HuH-7.5 (cell line): Measurements from ENCODE around the gene TGM5.
"Not testable (repeated sequence)": the region's sequence is repeated elsewhere in the genome, so short reads cannot be mapped to it uniquely, and the experiment has no call there.

ENCODE experiments used
- DNase-seq: peaks from one replicate; pipeline ENCODE4 v3.0.0; 2011; ENCODE audit warnings: low spot score

Gene TGM5

DNA sequence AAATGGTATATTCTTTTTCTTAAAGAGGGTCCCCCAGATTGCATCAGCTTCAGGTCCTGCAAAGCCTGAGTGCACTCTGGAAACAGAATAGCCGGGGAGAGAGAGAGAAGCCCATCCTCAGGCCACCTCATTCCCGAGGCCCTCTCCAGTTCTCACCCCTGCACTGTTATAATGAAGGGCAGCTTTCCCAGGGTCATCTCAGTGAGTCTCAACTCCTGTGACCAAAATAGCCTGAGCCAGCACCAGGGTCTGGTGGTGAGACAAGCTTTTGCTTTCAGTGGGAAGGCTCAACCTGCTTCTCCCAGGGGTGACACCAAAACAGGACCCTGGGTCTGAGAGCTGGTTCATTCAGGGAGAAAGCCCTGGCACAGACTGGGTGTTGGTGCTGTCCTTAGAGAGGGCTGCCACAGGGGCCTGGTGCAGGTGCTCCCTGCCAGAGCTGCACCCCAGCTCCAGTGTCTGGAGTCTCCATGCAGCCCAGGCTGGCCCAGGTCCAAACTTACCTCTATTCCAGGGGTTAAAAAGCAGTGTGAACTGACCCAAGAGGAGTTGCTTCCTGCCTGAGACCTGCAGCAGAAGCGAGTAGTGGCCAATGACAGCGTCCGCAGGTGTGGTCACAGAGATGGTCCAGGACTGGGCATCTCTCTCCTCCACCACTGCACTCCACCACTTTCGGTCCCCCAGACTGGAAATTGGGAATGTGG is 52.0 kb downstream of the TGM5 start:
- no peak for DNase-seq

GRCh38 chr15:43214169-43214568 is 52.6 kb downstream of the TGM5 start:
- no peak for DNase-seq

DNA sequence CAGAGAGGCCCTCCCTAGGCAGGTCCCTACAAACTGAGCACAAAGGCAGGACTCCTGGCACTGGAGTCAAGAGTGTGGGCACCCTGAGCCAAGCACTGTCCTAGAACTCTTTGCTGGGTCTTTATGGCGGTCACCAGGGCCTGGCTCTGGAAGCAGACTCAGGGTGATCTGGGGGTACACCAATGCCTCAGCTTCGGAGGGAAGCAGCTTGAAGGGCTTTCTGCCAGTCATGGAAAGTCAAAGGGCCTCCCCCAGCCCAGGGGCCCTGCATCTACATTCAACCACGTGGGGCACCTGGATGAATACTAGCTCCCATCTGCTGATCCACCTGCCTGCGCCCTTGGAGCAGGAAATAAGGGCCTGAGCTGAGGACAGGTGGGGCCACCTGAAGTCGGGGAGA is 53.3 kb downstream of the TGM5 start:
- no peak for DNase-seq

DNA sequence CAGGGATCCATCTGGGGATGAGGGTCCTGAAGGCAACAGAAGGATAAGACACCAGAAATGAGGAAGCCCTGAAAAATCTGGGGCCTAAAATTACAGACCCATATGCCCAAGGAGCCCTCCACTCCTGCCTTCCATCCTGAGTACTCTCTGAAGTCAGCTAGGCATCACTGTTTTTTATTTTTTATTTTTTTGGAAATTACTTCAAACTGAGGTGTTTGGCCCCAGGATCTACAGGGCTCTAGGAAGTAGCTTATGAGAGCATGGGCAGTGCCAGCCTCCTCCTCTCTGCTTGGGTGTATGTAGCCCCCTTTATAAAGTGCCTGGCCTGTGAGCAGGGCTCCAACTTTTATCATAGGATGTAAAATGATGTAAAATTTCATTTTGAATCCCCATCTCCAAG is 53.8 kb downstream of the TGM5 start:
- DNase-seq = no peak

- no peak for DNase-seq
Measured at GRCh38 chr15:43212299-43212698, 54.4 kb downstream of the TGM5 start.

DNA sequence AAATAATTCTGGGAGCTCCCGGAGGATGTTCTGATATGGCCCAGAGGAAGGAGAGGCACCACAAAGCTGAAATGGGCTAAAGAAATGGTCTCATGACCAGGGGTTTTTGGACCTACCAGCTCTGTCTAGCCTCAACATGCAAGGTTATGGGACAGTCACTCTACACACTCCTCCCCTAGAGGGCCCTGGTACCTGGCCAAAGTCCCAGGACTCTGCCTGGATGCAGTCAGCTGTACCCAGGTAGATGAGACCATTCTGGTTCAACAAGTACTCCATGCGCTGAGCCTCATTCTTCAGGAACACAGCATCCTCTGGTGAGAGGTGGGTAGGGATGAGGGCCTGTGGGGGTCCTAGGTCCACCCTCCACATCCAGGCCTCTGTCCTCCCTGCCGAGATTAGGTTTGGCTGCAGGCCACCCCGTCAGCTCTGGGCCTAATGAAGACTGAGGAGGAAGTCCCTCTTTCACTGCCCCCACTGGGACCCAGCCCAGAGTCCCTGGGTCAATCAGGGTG is 55.4 kb downstream of the TGM5 start:
- no peak for DNase-seq

- no peak for DNase-seq
Measured at GRCh38 chr15:43210807-43211206, 55.9 kb downstream of the TGM5 start.

- DNase-seq = no peak
Measured at GRCh38 chr15:43210172-43210745, 56.5 kb downstream of the TGM5 start.

DNA sequence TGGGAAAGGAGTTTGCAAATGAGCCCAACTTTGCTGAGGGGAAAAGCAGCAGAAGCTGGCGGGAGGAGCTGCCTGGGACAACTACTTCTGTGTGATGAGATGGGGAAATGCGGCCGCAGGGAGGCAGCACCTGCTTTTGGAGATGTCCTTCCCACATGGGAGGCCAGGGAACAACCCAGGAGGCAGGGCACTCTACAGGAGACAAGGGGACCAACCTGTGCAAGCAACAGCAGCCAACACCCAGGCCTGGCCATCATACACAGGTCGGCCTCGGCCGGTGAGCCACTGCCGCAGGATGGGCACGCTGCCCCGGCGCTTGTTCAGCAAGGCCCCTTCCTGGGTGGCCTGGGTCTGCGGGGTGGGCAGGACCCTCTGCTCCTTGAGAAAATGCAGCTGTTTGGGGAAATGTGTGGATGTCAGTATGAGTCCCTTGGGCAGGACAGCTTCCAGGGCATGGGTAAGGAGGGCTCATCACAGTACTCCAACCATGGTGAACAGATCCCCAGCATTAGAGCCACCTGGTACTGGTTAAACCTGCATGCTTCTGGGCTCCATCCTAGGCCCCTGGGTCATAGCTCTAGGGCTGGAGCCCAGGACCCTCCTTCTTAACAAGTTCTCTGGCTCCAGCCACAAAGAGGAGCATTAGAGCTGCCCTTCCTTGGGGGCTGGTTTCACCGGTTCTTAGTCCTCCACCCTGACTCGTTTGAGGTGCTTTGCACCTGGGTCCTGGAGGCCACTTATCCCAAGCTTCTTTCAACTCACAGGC is 57.5 kb downstream of the TGM5 start:
- DNase-seq = peak; percentile 36

DNA sequence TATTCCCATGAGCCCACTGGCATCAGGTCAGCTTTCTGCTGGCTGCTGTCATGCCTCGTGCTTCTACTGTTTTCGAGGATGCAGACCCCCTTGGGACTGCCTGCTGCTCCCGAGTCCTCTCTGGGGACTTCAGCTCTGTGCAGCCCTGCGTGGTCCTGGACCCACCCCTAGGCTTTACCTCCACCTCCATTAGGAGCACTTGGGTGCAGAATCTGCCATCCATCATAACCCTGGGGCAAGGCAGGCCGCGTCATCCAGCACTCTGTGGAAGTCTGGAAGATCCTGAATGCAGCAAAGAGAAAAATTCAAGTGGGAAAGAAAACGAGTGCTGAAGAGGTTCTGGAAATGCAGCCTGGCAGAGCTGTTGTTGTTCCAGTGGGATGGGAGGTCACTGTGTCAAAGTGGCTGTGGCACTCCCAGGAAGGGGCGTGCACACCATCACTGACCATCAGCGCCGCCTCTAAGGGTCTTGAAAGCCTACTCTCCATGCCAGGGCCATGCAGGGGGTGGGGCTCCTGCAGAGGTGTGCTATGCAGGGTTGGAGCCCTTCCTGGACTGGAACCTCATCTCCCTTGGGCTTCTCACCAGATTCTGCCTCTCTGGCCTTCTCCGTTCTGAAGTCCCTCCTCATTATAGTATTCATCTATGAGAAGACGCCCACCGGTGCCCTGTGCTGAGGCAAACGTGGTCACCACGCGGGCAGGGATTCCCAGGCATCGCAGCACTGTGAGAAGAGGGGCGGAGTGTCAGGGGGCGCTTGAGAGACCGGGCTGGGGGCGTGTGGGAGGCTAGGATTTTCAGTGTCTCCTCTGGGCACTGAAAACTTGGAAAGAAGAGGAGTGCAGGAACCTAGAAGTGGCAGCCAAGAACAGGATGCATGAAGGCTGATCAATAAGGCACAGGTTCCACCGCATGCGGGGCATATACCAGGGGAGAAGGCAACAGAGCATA is 58.4 kb downstream of the TGM5 start:
- no peak for DNase-seq

GRCh38 chr15:43207024-43207423 is 59.7 kb downstream of the TGM5 start:
- no peak for DNase-seq

GRCh38 chr15:43206054-43206453 is 60.7 kb downstream of the TGM5 start:
- DNase-seq = no peak

GRCh38 chr15:43204016-43204901 is 62.5 kb downstream of the TGM5 start:
- DNase-seq = peak; percentile 49

DNA sequence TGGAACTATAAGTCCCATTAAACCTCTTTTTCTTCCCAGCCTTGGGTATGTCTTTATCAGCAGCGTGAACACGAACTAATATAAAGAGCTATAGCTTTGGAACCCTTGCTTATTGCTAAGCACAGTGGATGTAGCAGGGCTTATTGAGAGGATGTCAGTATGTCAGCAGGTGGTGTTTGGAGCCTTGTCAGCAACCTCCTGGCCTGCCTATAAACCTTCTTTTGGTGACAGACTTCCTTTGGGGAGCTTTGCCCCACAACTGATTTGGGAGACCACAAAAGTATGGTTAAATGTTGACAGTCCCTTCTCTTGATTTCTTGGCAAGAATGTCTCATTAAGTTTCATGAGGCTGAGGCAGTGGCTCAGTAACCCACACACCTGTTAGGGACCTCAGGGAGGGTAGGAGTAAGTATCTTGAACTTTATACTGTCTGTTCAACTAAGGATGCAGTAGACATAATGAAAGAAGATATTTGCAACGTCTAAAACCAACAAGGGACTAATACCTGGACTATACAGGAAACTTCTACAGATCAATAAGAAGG is 66.7 kb downstream of the TGM5 start:
- DNase-seq = no peak

GRCh38 chr15:43198992-43199391 is 67.7 kb downstream of the TGM5 start:
- no peak for DNase-seq

DNA sequence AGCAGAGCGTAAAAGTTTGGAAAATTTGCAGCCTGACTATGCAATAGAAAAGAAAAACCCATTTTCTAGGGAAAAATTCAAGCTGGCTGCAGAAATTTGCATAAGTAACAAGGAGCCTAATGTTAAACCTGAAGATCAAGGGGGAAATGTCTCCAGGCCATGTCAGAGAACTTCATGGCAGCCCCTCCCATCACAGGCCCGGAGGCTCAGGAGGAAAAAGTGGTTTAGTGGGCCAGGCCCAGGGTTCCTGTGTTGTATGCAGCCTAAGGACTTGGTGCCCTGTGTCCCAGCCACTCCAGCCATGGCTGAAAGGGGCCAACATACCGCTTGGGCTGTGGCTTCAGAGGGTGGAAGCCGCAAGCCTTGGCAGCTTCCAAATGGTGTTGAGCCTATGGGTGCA is 68.2 kb downstream of the TGM5 start:
- not testable (repeated sequence) for DNase-seq

DNA sequence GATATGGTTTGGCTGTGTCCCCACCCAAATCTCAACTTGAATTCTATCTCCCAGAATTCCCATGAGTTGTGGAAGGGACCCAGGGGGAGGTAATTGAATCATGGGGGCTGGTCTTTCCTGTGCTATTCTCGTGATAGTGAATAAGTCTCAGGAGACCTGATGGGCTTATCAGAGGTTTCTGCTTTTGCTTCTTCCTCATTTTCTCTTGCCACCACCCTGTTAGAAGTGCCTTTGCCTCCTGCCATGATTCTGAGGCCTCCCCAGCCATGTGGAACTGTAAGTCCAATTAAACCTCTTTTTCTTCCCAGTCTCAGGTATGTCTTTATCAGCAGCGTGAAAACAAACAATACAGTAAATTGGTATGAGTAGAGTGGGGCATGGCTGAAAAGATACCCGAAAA is 69.0 kb downstream of the TGM5 start:
- DNase-seq = not testable (repeated sequence)

- no peak for DNase-seq
Measured at GRCh38 chr15:43196760-43197548, 69.8 kb downstream of the TGM5 start.

- DNase-seq = no peak
Measured at GRCh38 chr15:43194795-43195194, 71.9 kb downstream of the TGM5 start.

- no peak for DNase-seq
Measured at GRCh38 chr15:43193710-43194109, 73.0 kb downstream of the TGM5 start.
